ENCODE measurements around the gene ERF. TPM values are rescaled to one million over a fixed set of nuclear protein-coding genes. Genes with fewer than 3 reads are reported as not detected.

ERF gene
- total and polyA plus RNA-seq, 2 of the 8 experiments (the other 6 are each of a cell fraction or from before 2014, with no cell fraction given), result 43.7 to 62.7 TPM

DNA sequence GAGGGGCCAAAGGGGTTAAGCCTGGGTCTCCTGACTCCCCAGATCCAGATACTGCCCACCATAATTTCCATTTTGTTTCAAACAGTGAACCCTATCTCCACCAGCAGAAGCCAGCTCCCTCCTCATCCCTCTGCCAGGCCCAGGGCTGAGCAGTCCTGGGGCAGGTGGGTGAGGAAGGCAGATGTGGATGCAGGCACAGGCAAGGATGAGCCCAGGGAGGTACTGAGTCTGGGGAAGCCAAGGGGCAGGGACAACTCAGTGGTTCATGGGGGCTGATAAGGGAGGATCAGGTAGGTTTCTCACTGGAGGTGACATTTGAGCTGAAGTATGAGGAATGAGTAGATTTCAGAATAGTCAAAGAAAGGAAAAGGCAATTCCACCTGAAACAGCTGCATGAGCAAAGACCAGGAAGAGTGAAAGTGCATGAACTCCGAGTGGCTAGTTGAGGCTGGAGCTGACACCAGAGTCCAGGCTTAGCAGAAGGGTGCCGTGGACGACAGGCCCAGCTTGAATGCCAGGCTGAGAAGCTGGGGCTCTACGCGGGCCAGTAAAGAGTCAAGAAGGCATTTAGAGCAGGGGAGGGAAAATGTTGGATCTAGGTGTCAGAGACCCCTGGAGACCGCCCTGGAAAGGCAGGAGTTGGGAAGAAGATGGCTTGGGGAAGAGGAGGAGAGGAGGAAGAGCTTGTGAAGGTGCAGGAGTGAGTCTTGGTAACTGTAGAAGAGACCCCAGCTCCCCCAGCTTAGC is 24.4 kb upstream of the ERF start:
- Histone ChIP-seq H3K4me1 (replicated peaks in 1 of 4; ENCODE audit: control insufficient read depth in 3 of 4, insufficient read depth in 4 of 4, low read length in 3 of 4) (peaks cover 9 to 33% (median 21%) of the 10 kb centered on the region in 4 experiments), H3K4me2 (ENCODE audit: insufficient read depth in 1 of 2, low read depth in 2 of 2, low read length in 2 of 2) (peak overlapping the region; percentile 81 to 96), H3K14ac (ENCODE audit: insufficient read length) (no peak overlapping the region), H3K79me1 (ENCODE audit: low read depth, low read length) (peaks cover 7% of the 10 kb centered on the region), H4K91ac (replicated peaks; ENCODE audit: insufficient read length, low read length) (no peak overlapping the region), H2BK15ac (ENCODE audit: low read length) (peak overlapping the region; percentile 95; the same call in 1 of the 2 replicates), H3K4ac (replicated peaks; ENCODE audit: insufficient read length, low read depth, low read length) (peak overlapping the region; percentile 36), H2BK120ac (replicated peaks; ENCODE audit: low read depth, low read length) (no peak overlapping the region), H3K56ac (replicated peaks; ENCODE audit: insufficient read length, low read depth, low read length) (no peak overlapping the region), H3K27me3 (replicated peaks in 1 of 4; ENCODE audit: control insufficient read depth in 3 of 4, extremely low read depth in 1 of 4, insufficient read depth in 3 of 4, low read length in 3 of 4) (no peaks in the 10 kb centered on the region), H4K20me1 (replicated peaks in 1 of 2; ENCODE audit: control insufficient read depth in 1 of 2, insufficient read depth in 2 of 2, low read length in 2 of 2) (peaks cover 0 to 5% of the 10 kb centered on the region in 2 experiments), H3K9ac (replicated peaks in 1 of 4; ENCODE audit: extremely low read depth in 1 of 4, low read depth in 3 of 4, low read length in 3 of 4) (no peak overlapping the region; a peak in 1 of 7 replicates), H4K5ac (ENCODE audit: insufficient read length, low read depth, low read length) (no peak overlapping the region), H3K27ac (ENCODE audit: low read depth, low read length) (no peak overlapping the region), H3K23me2 (ENCODE audit: low read depth, low read length) (peaks cover 21% of the 10 kb centered on the region), H2BK20ac (ENCODE audit: low read length) (no peak overlapping the region), H3K9me3 (ENCODE audit: insufficient read depth in 2 of 2, low read depth in 1 of 2, low read length in 1 of 2) (no peaks in the 10 kb centered on the region), H2BK5ac (ENCODE audit: low read depth, low read length) (peak overlapping the region; percentile 63; the same call in 1 of the 2 replicates), H3K36me3 (ENCODE audit: control insufficient read depth in 2 of 4, insufficient read depth in 4 of 4, low read length in 3 of 4) (peaks cover 0 to 5% (median 2%) of the 10 kb centered on the region in 4 experiments; a peak in 2 of 8 replicates), H2BK12ac (ENCODE audit: low read depth, low read length) (no peak overlapping the region; the same call in 1 of the 2 replicates), H3K23ac (ENCODE audit: insufficient read length) (no peak overlapping the region), H3K18ac (ENCODE audit: extremely low read depth, low read length) (0 out of 2 replicates have a peak overlapping the region, but pooled peaks have one; percentile 38), H4K8ac (ENCODE audit: extremely low read depth, insufficient read depth, low read length) (no peak overlapping the region), H3K79me2 (ENCODE audit: control insufficient read depth in 1 of 2, insufficient read depth in 2 of 2, low read length in 2 of 2) (peaks cover 0 to 4% of the 10 kb centered on the region in 2 experiments; a peak in 1 of 4 replicates), H2AK5ac (ENCODE audit: low read depth, low read length) (0 out of 2 replicates have a peak overlapping the region, but pooled peaks have one; percentile 34), H2AFZ (ENCODE audit: low read length) (no peak overlapping the region), H3K4me3 (ENCODE audit: extremely low read depth in 1 of 4, insufficient read depth in 2 of 4, low read depth in 3 of 4, low read length in 4 of 4) (peak overlapping the region; percentile 20 to 81 (median 74); a peak in 6 of 8 replicates)
- no peak for FAIRE-seq
- CTCF ChIA-PET (ENCODE audit: partially characterized antibody), result interaction anchor here (0.5 to 7.4 kb wide), 28 partner anchors 9 to 922 kb away, joined by 3 to 260 read pairs (median 4); partner anchors contain the start of genes CIC, ERF, GSK3A and POU2F2
- no peak for DNase-seq (ENCODE audit: low read depth in 1 of 2, low spot score in 2 of 2)
- WGBS, 2 experiments (ENCODE audit: extremely low coverage in 1 of 2, insufficient coverage in 1 of 2, insufficient read length in 1 of 2, insufficient replicate concordance in 2 of 2, low coverage in 1 of 2, low lambda C conversion rate in 2 of 2, missing lambda C conversion rate in 1 of 2), result 35% methylated on average over 6 of the region's 6 CpGs; no CpG with 5 or more reads in 1 of the 2 experiments
- POLR2A ChIA-PET (ENCODE audit: partially characterized antibody), result interaction anchor here (0.6 to 6.5 kb wide), 15 partner anchors 8 to 187 kb away, joined by 3 to 68 read pairs (median 5); partner anchors contain the start of genes CIC, ERF, GSK3A and PAFAH1B3
- no peak for TF ChIP-seq POU5F1 (IDR thresholded peaks at IDR 0.05; ENCODE audit: low read depth, low read length)
- TF ChIP-seq EZH2 (IDR thresholded peaks at IDR 0.05; ENCODE audit: low read depth, low read length, severe bottlenecking), result no peak
- TF ChIP-seq RXRA (IDR thresholded peaks at IDR 0.05; ENCODE audit: insufficient read depth, low read depth, low read length), result no peak
- no peak for TF ChIP-seq NRF1 (IDR thresholded peaks at IDR 0.05; ENCODE audit: low read depth, low read length)
- TF ChIP-seq JUND (IDR thresholded peaks at IDR 0.05; ENCODE audit: low read length), result no peak
- TF ChIP-seq TBP (IDR thresholded peaks at IDR 0.05; ENCODE audit: low read depth, low read length), result no peak
- TF ChIP-seq ASH2L (IDR thresholded peaks at IDR 0.05; ENCODE audit: low read length), result no peak
- TF ChIP-seq TAF1 (IDR thresholded peaks at IDR 0.05; ENCODE audit: low read depth, low read length), result no peak
- TF ChIP-seq CEBPB (IDR thresholded peaks at IDR 0.05; ENCODE audit: low read depth, low read length), result no peak
- TF ChIP-seq KDM4A (IDR thresholded peaks at IDR 0.05; ENCODE audit: low read depth, low read length, severe bottlenecking), result no peak
- no peak for TF ChIP-seq RBBP5 (IDR thresholded peaks at IDR 0.05; ENCODE audit: borderline replicate concordance, low read depth, low read length)
- TF ChIP-seq ZNF274 (IDR thresholded peaks at IDR 0.05; ENCODE audit: borderline replicate concordance, extremely low read depth, low read length), result no peak
